ENCODE results near the gene ARHGAP31.
"Not testable (repeated sequence)": the region's sequence is repeated elsewhere in the genome, so short reads cannot be mapped to it uniquely, and the experiment has no call there.

The ARHGAP31 gene

GRCh38 chr3:119293871-119294695 lies at the start of gene ARHGAP31:
ARHGAP31 (plus strand) TSS chr3:119294383; CDS start chr3:119294905, 522 bp downstream.
- peak; percentile 93 for DNase-seq

GRCh38 chr3:119245778-119246177 lies 48.4 kb upstream of the ARHGAP31 start:
- no peak for DNase-seq

GRCh38 chr3:119255214-119255613 lies 39.0 kb upstream of the ARHGAP31 start:
- no peak for DNase-seq

- DNase-seq: no peak
Observed at GRCh38 chr3:119257111-119257510, 37.1 kb upstream of the ARHGAP31 start.

GRCh38 chr3:119257654-119258410 lies 36.4 kb upstream of the ARHGAP31 start:
- DNase-seq: no peak

GRCh38 chr3:119258915-119259314 lies 35.3 kb upstream of the ARHGAP31 start:
- no peak for DNase-seq

GRCh38 chr3:119259821-119260220 lies 34.4 kb upstream of the ARHGAP31 start:
- no peak for DNase-seq

GRCh38 chr3:119261055-119261454 lies 33.1 kb upstream of the ARHGAP31 start:
- DNase-seq: no peak

- DNase-seq: not testable (repeated sequence)
Observed at GRCh38 chr3:119270212-119270611, 24.0 kb upstream of the ARHGAP31 start.

GRCh38 chr3:119276680-119277079 lies 17.5 kb upstream of the ARHGAP31 start:
- DNase-seq: no peak

GRCh38 chr3:119279101-119279554 lies 15.1 kb upstream of the ARHGAP31 start:
- no peak for DNase-seq

- DNase-seq: no peak
Observed at GRCh38 chr3:119279584-119280243, 14.5 kb upstream of the ARHGAP31 start.

- no peak for DNase-seq
Observed at GRCh38 chr3:119288669-119289403, 5.3 kb upstream of the ARHGAP31 start.

GRCh38 chr3:119289404-119289770 lies 4.8 kb upstream of the ARHGAP31 start:
- DNase-seq: no peak

- DNase-seq: no peak
Observed at GRCh38 chr3:119290613-119291012, 3.6 kb upstream of the ARHGAP31 start.

- no peak for DNase-seq
Observed at GRCh38 chr3:119291062-119291700, 3.0 kb upstream of the ARHGAP31 start.

GRCh38 chr3:119292666-119293065 lies 1.5 kb upstream of the ARHGAP31 start:
- peak; percentile 32 for DNase-seq

- no peak for DNase-seq
Observed at GRCh38 chr3:119293105-119293870, 895 bp upstream of the ARHGAP31 start.

- peak; percentile 69 for DNase-seq
Observed at GRCh38 chr3:119294696-119295671, 801 bp downstream of the ARHGAP31 start.
